HG03108 (cell line): ENCODE results near the gene ZNF506.
"Not testable (repeated sequence)": the region's sequence is repeated elsewhere in the genome, so short reads cannot be mapped to it uniquely, and the experiment has no call there.

Source experiments
- ATAC-seq: cut with Tn5 transposase; IDR thresholded peaks from one replicate; pipeline ENCODE4 v1.9.1; 2021; ENCODE audit warnings: moderate library complexity; ENCODE audit not compliant: unreplicated experiment

The ZNF506 gene

GRCh38 chr19:19746286-19747213 lies 75.0 kb downstream of the ZNF506 start:
- ATAC-seq = no peak

- no peak for ATAC-seq
Measured at GRCh38 chr19:19745496-19746285, 75.9 kb downstream of the ZNF506 start.

GRCh38 chr19:19744641-19745040 lies 76.9 kb downstream of the ZNF506 start:
- ATAC-seq = no peak

- ATAC-seq = not testable (repeated sequence)
Measured at GRCh38 chr19:19743921-19744320, 77.6 kb downstream of the ZNF506 start.

- no peak for ATAC-seq
Measured at GRCh38 chr19:19743176-19743575, 78.4 kb downstream of the ZNF506 start.

- no peak for ATAC-seq
Measured at GRCh38 chr19:19742773-19743172, 78.8 kb downstream of the ZNF506 start.
